ENCODE measurements around the gene PPP4R2. TPM values are rescaled to one million over a fixed set of nuclear protein-coding genes. Genes with fewer than 3 reads are reported as not detected.

Gene PPP4R2
- total and polyA plus RNA-seq, 2 of the 4 experiments (the other 2 are of a cell fraction), result 13.5 to 31.4 TPM

DNA sequence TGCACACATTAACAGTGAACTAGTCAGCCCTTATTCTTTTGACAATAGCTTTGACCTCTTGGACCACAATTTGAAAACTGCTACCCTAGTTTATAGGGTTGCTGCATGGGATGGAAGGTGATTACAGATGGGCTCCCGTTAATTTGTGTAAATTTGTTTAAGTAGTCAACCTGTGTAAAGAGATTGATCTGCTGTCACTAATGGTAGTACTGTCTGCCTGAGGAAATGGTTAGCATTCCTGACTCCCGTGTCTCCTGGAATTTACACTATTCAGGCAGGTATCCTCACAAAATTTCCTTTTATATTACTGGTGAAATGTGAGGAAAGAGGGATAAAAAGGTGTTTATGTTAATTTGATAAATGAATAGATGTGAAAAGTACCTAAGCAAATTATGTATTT lies 49.6 kb downstream of the PPP4R2 start:
- peaks cover 5% of the 10 kb centered on the region for H3K36me3 ChIP-seq (ENCODE audit: control insufficient read depth, insufficient read depth, low read length)
- no peak overlapping the region for H2AFZ ChIP-seq (replicated peaks; ENCODE audit: low read length, poor library complexity)
- no peak overlapping the region for H2BK5ac ChIP-seq (ENCODE audit: low read depth, low read length, poor library complexity, severe bottlenecking)
- dilution Hi-C loops (cut with HindIII; ENCODE audit: low sequenced_read_pairs, unreplicated experiment) (no loop called here), intact Hi-C loops (cut with micrococcal nuclease) (no loop called here), in situ Hi-C loops (cut with MboI; ENCODE audit: low sequenced_read_pairs) (no loop called here)
- no peak overlapping the region for H2AK9ac ChIP-seq (replicated peaks; ENCODE audit: low read depth, low read length, poor library complexity)
- peaks cover 76% of the 10 kb centered on the region for H4K20me1 ChIP-seq (ENCODE audit: insufficient read depth, low read length)
- no peaks in the 10 kb centered on the region for H3K9me3 ChIP-seq (ENCODE audit: control insufficient read depth, insufficient read depth, low read length)
- H3K27ac ChIP-seq (ENCODE audit: insufficient read depth, low read length), result no peak overlapping the region
- H3K18ac ChIP-seq (ENCODE audit: low read depth, low read length), result no peak overlapping the region
- ChIA-PET CTCF (no interaction called here), POLR2A (ENCODE audit: unreplicated experiment) (no interaction called here)
- H4K5ac ChIP-seq (ENCODE audit: low read depth, low read length), result no peak overlapping the region
- no peaks in the 10 kb centered on the region for H3K27me3 ChIP-seq (ENCODE audit: control insufficient read depth, insufficient read depth, low read length)
- no peak overlapping the region for H3K4me3 ChIP-seq (ENCODE audit: insufficient read depth, low read depth, low read length)
- ATAC-seq (ENCODE audit: low read depth), result no peak
- H2BK120ac ChIP-seq (ENCODE audit: low read depth, low read length), result no peak overlapping the region
- WGBS, 2 experiments (ENCODE audit: extremely low coverage in 2 of 2, insufficient read length in 1 of 2), result no CpG with 5 or more reads among the region's 2 CpGs
- peak overlapping the region; percentile 53; the same call in 1 of the 2 replicates for H3K23ac ChIP-seq (ENCODE audit: low read depth, low read length)
- TF ChIP-seq CEBPB (IDR thresholded peaks at IDR 0.05; ENCODE audit: low read depth, low read length), result no peak
- TF ChIP-seq NFE2L2 (IDR thresholded peaks at IDR 0.05; ENCODE audit: low read depth, low read length), result no peak
- TF ChIP-seq MAZ (IDR thresholded peaks at IDR 0.05; ENCODE audit: borderline replicate concordance, low read depth, low read length), result no peak
- TF ChIP-seq CTCF (conservative IDR thresholded peaks at IDR 0.05; ENCODE audit: low read depth, low read length), result no peak
- TF ChIP-seq, protein P1, sequence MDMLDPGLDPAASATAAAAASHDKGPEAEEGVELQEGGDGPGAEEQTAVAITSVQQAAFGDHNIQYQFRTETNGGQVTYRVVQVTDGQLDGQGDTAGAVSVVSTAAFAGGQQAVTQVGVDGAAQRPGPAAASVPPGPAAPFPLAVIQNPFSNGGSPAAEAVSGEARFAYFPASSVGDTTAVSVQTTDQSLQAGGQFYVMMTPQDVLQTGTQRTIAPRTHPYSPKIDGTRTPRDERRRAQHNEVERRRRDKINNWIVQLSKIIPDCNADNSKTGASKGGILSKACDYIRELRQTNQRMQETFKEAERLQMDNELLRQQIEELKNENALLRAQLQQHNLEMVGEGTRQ (IDR thresholded peaks at IDR 0.05; ENCODE audit: low read depth, low read length), result no peak
- TF ChIP-seq, protein P2, sequence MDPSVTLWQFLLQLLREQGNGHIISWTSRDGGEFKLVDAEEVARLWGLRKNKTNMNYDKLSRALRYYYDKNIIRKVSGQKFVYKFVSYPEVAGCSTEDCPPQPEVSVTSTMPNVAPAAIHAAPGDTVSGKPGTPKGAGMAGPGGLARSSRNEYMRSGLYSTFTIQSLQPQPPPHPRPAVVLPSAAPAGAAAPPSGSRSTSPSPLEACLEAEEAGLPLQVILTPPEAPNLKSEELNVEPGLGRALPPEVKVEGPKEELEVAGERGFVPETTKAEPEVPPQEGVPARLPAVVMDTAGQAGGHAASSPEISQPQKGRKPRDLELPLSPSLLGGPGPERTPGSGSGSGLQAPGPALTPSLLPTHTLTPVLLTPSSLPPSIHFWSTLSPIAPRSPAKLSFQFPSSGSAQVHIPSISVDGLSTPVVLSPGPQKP (IDR thresholded peaks at IDR 0.05; ENCODE audit: borderline replicate concordance, low read depth, low read length), result no peak
- no peak for TF ChIP-seq POLR2A (IDR thresholded peaks at IDR 0.05; ENCODE audit: low read depth, low read length)
- no peak for TF ChIP-seq MXI1 (IDR thresholded peaks at IDR 0.05; ENCODE audit: borderline replicate concordance, low read depth, low read length)
- TF ChIP-seq SMC3 (IDR thresholded peaks at IDR 0.05; ENCODE audit: low read depth, low read length), result no peak
- TF ChIP-seq CHD1 (IDR thresholded peaks at IDR 0.05; ENCODE audit: low read depth, low read length), result no peak
- no peak for TF ChIP-seq RCOR1 (IDR thresholded peaks at IDR 0.05; ENCODE audit: insufficient replicate concordance, low read length)
- H2BK20ac ChIP-seq (ENCODE audit: low read depth, low read length), result no peak overlapping the region
- no peak overlapping the region for H3K4me2 ChIP-seq (ENCODE audit: low read depth, low read length)
- H3K56ac ChIP-seq (ENCODE audit: extremely low read depth, insufficient read depth, low read length), result no peak overlapping the region
- H3K14ac ChIP-seq (replicated peaks; ENCODE audit: low read depth, low read length), result no peak overlapping the region
- H4K8ac ChIP-seq (ENCODE audit: low read depth in 2 of 2, low read length in 2 of 2), result no peak overlapping the region
- no peaks in the 10 kb centered on the region for H3K4me1 ChIP-seq (ENCODE audit: control insufficient read depth, insufficient read depth, low read length)
- peaks cover 9 to 51% of the 10 kb centered on the region in 2 experiments for H3K79me1 ChIP-seq (ENCODE audit: low read depth in 1 of 2, low read length in 2 of 2)
- BruUV-seq (replicated peaks), result no TSS peak
- peaks cover 5% of the 10 kb centered on the region for H3K9me1 ChIP-seq (ENCODE audit: insufficient read depth, low read length)
- H4K91ac ChIP-seq (ENCODE audit: insufficient read depth, low read depth, low read length), result no peak overlapping the region
- no peak overlapping the region for H3K9ac ChIP-seq (ENCODE audit: low read depth, low read length)
- H2BK15ac ChIP-seq (ENCODE audit: low read depth, low read length), result no peak overlapping the region
- no peak for DNase-seq
- no peak overlapping the region for H2AK5ac ChIP-seq (ENCODE audit: low read depth, low read length)
- H3K4ac ChIP-seq (ENCODE audit: low read depth, low read length), result no peak overlapping the region
